ENCODE measurements around the gene C1QBP. TPM values are rescaled to one million over a fixed set of nuclear protein-coding genes. Genes with fewer than 3 reads are reported as not detected.

C1QBP gene
- total RNA-seq, 1 donor from 2014 or later = 232 TPM

DNA sequence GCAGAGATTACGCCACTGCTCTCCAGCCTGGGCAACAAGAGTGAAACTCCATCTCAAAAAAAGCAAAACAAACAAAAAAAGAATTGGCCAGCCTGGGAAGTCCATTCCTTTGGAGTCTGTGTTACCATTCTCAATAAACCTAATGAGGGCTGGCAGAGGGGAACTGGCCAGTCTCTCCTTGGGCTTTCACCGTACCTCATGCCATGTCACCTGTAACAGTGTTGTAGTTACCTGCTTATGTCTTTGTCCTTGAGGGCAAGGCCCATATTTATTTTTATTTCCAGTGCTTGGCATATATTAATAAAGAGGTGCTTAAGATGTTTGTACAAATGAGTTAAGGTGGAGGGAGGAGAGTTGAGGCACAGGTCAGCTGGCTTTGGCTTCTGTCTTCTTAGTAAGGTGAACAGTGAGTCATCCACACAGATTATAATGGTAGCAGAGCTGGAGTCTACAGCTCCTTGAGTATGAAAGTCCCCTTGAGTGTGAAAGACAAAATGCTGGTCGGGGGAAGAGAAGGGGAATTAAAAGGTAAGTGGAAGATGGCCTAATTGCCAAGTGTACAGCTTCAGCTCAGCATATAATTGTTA lies 8.4 kb downstream of the C1QBP start:
- TF ChIP-seq, protein P1, sequence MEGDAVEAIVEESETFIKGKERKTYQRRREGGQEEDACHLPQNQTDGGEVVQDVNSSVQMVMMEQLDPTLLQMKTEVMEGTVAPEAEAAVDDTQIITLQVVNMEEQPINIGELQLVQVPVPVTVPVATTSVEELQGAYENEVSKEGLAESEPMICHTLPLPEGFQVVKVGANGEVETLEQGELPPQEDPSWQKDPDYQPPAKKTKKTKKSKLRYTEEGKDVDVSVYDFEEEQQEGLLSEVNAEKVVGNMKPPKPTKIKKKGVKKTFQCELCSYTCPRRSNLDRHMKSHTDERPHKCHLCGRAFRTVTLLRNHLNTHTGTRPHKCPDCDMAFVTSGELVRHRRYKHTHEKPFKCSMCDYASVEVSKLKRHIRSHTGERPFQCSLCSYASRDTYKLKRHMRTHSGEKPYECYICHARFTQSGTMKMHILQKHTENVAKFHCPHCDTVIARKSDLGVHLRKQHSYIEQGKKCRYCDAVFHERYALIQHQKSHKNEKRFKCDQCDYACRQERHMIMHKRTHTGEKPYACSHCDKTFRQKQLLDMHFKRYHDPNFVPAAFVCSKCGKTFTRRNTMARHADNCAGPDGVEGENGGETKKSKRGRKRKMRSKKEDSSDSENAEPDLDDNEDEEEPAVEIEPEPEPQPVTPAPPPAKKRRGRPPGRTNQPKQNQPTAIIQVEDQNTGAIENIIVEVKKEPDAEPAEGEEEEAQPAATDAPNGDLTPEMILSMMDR (IDR thresholded peaks at IDR 0.05; ENCODE audit: insufficient read depth, low read length, poor library complexity, severe bottlenecking) = no peak
- DNase-seq (ENCODE audit: low read depth) = no peak
- no peaks in the 10 kb centered on the region for H3K27me3 ChIP-seq (ENCODE audit: control insufficient read depth, insufficient read depth, low read length)
- H3K36me3 ChIP-seq (ENCODE audit: control insufficient read depth, insufficient read depth, low read length) = peaks cover 11% of the 10 kb centered on the region
- H3K4me3 ChIP-seq (ENCODE audit: low read depth, low read length) = no peak overlapping the region

DNA sequence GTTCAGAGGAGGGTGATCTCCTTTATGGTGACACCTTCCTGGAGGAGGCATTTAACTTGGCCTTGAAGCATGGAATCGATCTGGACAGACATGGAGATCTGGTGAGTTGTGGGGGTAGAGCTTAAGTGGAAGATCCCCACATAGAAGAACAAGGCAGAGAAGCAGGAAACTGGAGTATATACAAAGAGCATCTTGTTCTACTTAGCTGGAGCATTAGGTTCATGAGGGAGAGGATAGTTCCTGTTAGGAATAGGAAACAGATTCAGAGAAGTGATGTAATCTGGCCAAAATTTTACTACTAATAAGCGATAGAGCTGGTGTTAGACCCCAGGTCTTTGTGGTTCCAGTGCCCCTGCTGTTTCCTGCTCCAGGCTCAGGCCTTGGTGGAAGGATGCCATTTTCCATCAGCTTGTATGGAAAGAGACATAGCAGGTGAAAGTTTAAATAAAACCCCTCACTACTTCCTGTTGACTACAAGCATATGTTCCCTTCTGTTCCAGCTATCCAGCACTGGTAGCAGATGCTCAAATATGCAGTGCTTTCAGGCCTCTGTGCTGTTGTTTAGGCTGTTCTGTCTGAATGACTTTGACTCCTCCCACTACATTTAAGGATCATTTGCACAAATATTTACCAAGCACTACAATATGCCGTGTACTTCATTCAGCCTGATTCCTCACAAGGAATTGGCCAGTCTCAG lies 9.6 kb downstream of the C1QBP start:
- no peak for DNase-seq (ENCODE audit: low read depth)
- Histone ChIP-seq H3K4me3 (ENCODE audit: low read depth, low read length) (no peak overlapping the region), H3K36me3 (ENCODE audit: control insufficient read depth, insufficient read depth, low read length) (peaks cover 9% of the 10 kb centered on the region), H3K27me3 (ENCODE audit: control insufficient read depth, insufficient read depth, low read length) (no peaks in the 10 kb centered on the region)
- TF ChIP-seq, protein P1 (IDR thresholded peaks at IDR 0.05; ENCODE audit: insufficient read depth, low read length, poor library complexity, severe bottlenecking) = no peak

GRCh38 chr17:5425826-5426225 lies 13.1 kb downstream of the C1QBP start:
- DNase-seq (ENCODE audit: low read depth) = no peak
- Histone ChIP-seq H3K27me3 (ENCODE audit: control insufficient read depth, insufficient read depth, low read length) (no peaks in the 10 kb centered on the region), H3K36me3 (ENCODE audit: control insufficient read depth, insufficient read depth, low read length) (peaks cover 4% of the 10 kb centered on the region), H3K4me3 (ENCODE audit: low read depth, low read length) (no peak overlapping the region)
- TF ChIP-seq, protein P1 (IDR thresholded peaks at IDR 0.05; ENCODE audit: insufficient read depth, low read length, poor library complexity, severe bottlenecking) = no peak

DNA sequence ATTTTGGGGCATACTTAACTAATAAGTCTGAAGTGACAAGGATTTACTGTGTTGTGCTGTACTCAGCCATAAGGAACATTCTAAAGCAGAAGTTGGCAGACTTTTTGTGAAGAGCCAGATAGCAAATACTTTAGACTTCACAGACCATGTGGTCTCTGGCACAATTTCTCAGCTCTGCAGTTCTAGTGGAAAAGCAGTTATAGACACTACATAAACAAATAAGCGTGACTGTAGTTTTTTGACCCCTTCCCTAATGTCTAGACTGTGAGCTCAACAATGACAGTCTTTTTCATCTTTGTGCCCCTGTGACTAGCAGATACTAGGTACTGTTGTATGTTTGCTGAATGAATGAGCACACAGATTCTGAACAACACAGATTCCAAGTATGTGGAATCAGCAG lies 14.0 kb downstream of the C1QBP start:
- no peak for DNase-seq (ENCODE audit: low read depth)
- no peaks in the 10 kb centered on the region for H3K27me3 ChIP-seq (ENCODE audit: control insufficient read depth, insufficient read depth, low read length)
- TF ChIP-seq, protein P1 (IDR thresholded peaks at IDR 0.05; ENCODE audit: insufficient read depth, low read length, poor library complexity, severe bottlenecking) = no peak
- peaks cover 4% of the 10 kb centered on the region for H3K36me3 ChIP-seq (ENCODE audit: control insufficient read depth, insufficient read depth, low read length)
- no peak overlapping the region for H3K4me3 ChIP-seq (ENCODE audit: low read depth, low read length)

GRCh38 chr17:5422505-5422904 lies 16.4 kb downstream of the C1QBP start:
- TF ChIP-seq, protein P1 (IDR thresholded peaks at IDR 0.05; ENCODE audit: insufficient read depth, low read length, poor library complexity, severe bottlenecking) = no peak

More at GRCh38 chr17:5422505-5422904, 16.4 kb downstream of the C1QBP start:
- Histone ChIP-seq H3K27me3 (ENCODE audit: control insufficient read depth, insufficient read depth, low read length) (no peaks in the 10 kb centered on the region), H3K36me3 (ENCODE audit: control insufficient read depth, insufficient read depth, low read length) (peaks cover 2% of the 10 kb centered on the region), H3K4me3 (ENCODE audit: low read depth, low read length) (no peak overlapping the region)
- DNase-seq (ENCODE audit: low read depth) = peak; percentile 53

Measured in kidney epithelial cell (primary cell).